Fibroblast of skin of left quadriceps (primary cell): Measurements from ENCODE around the gene SUPV3L1.
A peak's percentile ranks its signal among the peaks of the same experiment; 100 is the strongest.
"Not testable (repeated sequence)": the region's sequence is repeated elsewhere in the genome, so short reads cannot be mapped to it uniquely, and the experiment has no call there.

ENCODE experiments used
- DNase-seq, 2 experiments: peaks; one replicate each; pipeline ENCODE4 v3.0.0-alpha.2; 2013; ENCODE audit warnings: low read depth in 2 of 2

Gene SUPV3L1

DNA sequence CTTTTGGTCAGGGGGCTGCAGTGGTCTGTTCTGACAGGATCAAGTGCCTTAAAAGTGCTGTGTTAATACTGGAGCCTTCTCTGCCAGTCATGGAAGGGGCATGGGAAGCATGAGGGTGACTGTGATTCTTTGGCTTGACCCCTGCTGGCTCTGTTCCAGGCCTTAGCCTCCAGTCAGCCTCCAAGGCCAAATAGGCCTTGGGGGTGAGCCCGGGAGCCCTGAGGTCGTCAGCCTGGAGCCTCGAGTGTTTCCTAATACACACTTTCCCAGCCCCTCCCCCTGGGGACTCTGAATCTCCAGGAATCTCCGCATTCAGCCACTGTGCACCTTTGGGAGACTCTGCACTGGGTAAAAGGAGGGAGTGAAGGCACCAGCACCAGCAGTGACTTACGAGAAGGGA, 50.1 kb downstream of the SUPV3L1 start:
- no peak for DNase-seq

DNA sequence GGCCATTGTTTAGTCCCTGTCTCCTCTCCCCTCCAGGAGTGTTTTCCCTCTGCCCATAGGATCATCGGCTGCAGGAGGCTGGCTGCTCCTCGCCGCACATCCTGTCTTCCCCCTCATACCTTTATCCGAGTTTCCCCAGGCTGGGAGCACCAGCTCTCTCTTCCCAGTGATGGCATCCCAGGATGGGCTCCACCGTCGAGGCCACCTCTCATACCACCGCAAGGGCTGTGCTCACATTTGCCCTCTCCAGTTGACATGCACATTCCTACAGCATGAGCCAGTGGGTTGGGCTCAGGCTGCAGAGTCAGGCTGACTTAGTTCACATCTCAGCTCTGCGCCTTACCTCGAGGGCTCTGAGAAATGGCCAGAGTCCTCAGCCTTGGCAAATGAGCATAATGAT, 52.2 kb downstream of the SUPV3L1 start:
- peak in 1 of 2 experiments; percentile 38 for DNase-seq

DNA sequence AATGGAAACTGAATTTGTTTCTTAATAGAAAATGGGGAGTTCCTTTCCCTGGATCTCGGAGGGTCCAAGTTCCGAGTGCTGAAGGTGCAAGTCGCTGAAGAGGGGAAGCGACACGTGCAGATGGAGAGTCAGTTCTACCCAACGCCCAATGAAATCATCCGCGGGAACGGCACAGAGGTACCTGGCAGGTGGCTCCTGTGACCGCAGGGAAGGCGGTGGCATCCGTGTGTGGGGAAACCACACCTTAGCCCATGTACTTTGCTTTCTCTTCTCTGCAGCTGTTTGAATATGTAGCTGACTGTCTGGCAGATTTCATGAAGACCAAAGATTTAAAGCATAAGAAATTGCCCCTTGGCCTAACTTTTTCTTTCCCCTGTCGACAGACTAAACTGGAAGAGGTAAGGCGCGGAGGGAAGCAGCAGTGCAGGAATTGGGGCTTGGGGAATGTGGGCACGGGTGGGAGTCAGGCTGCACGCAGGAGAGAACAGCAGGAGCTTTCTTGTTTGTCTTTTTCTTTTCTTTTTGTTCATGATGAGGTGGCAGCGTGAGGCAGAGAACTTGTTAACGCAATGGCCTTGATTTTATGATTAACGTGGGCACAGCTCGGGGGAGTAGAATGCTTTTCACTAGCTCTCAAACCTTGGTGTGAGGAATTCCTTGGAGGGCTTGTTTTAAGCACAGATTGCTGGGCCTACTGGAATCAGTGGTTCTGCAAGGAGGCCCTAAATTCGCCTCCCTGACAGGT, 52.9 kb downstream of the SUPV3L1 start:
- DNase-seq = no peak

DNA sequence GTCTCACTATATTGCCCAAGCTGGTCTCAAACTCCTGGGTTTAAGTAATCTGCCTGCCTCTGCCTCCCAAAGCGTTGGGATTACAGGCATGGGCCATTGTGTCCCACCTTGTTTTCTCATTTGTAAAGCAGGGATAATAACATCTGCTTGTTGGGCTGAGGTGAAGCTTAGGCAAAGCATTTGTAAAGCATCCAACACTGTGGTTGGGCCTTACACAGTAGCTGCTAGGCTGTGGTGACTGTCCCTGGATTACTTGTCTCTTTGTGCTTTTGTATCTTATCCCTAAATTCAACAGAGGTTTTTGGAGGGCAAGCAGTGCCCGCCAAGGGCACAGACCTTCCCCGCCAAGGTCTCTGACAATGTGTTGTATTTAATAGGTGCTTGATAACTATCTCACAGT, 54.4 kb downstream of the SUPV3L1 start:
- DNase-seq = no peak

DNA sequence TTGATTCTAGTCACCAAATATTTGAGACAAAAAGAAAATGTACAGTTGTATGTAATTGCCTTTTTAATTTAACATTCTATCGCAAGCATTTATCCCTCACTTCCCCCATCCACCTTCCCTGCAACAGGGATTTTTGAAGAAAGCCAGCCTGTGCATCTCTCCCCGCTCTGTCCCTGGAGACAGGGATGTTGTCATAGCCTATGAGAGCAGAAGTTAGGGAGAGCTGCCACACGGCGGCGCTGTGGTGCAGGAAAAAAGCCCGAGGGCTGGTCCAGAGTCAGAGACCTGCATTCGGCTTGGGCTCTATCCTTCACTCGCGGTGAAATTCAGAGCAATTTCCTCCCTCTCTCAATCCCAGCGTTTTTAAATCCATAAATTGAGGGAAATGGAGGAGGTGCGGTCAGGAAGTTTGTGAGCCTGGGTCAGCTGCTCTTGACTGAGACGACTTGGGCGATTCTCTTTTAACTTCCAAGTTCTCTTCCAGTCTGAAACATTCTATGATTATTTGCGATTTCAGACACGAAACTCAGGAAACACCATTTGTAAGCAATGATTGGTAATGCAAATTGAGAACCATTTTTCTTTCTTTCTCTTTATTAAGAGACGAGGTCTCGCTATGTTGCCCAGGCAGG, 57.6 kb downstream of the SUPV3L1 start:
- DNase-seq = peak; percentile 45 to 63

DNA sequence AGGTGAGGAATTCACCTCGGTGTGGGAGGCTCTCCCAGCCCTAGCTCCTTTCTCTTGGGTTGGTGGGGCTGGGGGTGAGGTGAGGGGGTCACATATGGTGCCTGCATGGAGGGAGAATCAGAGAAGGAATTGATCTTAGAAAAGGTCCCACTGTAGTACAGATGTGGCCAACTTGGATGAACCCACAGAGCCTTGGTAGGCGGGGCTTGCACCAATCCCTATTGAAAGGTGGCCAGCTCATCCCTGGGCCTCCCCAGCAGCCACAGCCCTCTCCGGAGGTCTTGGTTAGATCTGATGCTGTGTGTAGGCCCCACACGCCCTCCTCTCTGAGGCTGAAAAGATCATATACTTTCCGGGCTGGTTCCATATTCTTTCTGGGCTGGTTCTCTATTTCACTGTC, 59.1 kb downstream of the SUPV3L1 start:
- no peak for DNase-seq

DNA sequence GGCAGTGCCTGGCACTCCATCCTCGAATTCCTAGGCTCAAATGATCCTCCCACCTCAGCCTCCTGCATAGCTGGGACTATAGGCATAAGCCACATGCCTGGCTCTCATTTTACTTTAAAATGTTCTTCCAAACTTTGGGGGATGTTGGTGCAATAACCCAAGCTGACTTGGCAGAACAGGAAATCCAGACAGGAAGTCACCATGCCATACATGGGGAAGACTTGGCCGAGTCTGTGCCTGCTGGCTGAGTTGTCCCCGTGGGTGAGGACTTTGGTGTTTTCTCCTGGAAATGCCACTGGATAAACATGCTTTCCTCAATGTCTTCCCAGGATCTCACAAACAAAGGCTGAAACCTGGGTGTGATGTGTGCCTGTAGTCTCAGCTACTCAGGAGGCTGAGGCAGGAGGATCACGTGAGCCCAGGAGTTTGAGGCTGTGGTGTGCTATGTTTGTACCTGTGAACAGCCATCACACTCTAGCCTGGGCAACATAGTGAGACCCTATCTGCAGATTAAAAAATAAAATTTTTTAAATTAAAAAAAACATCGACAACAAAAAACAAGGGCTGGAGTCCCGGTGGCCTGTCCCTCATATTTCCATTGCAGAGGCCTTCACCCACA, 59.9 kb downstream of the SUPV3L1 start:
- no peak for DNase-seq

DNA sequence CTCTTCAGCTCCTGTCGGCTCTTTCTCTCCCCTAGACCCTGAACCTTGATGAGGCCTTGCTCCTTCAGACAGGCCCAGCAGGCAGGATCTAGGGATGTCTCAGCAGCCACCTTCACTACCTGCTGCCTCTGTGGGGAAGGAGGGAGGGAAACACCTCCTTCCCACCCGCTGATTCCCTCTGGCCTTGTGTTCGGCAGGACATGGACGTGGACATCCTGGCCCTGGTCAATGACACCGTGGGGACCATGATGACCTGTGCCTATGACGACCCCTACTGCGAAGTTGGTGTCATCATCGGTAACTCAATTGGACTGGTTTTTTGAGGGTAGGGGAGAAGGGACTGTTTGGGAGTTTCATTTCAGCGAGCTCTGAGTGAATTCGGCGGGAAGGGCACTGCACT, 60.4 kb downstream of the SUPV3L1 start:
- no peak for DNase-seq

DNA sequence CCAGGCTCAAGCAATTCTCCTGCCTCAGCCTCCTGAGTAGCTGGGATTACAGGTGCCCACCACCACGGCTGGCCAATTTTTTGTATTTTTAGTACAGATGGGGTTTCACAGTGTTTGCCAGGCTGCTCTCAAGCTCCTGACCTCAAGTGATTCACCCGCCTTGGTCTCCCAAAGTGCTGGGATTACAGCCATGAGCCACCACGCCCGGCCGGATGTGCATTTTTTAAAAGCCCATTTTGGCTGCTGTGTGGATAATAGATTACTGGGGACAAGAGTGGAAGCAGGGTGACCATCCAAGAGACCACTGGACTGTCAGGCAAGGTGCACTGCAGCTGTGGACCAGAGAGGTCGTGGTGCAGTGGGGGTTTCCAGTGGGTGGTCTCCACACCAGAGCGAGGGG, 61.5 kb downstream of the SUPV3L1 start:
- DNase-seq = no peak

DNA sequence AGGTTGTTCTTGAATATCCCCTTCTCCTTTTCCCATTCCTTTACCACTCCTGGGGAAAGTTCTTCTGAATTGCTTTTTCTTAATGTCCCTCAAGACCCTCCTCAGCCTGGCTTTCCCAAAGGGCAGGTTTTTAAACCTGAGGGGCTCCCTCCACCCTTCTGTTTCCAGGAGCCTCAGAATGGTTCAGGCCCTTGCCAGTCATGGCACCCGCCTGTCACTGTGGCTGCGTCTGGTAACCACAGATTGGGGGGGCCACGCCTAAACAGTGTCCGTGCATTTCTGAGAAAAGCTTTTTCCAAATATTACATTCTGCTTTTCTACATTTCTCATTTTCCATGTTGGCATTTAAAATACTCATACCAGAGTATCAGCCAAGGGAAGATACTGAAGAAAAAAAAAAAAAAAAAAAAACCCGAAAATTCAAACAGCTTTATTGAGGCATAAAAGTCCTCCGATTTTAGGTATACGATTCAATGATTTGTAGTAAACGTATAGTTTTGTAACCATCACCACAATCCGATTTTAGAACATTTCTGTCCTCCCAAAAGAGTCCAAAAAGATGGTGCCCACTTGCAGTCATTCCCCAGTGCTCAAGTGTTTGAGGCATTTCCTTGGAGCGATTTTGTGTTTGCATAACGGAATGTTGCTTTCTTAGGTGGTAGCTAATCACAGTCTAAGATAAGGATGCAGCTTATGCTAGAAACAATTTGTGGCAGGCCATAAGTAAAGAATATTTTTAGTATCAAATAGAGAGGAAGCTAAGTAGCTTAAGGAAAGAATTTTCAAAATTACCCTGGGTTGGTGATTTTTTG, 62.2 kb downstream of the SUPV3L1 start:
- DNase-seq = no peak

DNA sequence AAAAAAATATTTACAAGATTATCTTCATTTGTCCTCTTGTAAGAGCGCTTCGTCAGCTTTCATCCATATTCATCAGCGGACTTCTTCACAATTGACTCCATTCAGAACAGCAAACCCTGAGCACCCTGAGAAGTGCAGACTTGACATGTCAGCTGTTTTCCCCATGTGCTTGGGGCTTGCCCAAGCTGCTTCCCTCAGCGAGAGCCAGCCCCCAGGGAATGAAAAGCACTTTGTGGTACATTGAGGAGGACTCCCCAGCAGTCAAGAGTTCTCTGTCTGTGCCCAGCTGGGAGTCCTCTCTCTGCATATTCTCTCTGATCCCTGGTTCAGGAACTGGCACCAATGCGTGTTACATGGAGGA, 62.8 kb downstream of the SUPV3L1 start:
- no peak for DNase-seq

DNA sequence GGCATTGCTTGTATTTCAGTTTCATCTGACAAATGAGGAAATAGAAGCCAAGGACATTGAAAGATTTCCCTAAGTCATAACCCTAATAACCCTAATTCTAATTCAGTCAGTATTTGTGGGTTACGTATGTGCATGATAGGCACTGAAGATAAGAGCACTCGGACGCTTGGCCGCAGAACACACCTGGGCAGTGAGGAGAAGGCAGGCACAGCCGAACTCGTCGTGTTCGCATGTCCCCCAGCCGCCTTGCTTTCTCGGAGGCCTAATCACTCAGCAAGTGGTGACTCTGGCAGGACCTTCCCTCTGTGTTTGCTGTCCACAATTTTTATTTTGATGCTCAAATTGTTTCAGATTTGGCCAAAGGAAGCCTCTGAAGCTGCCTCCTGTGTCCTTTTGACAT, 63.8 kb downstream of the SUPV3L1 start:
- DNase-seq = no peak

DNA sequence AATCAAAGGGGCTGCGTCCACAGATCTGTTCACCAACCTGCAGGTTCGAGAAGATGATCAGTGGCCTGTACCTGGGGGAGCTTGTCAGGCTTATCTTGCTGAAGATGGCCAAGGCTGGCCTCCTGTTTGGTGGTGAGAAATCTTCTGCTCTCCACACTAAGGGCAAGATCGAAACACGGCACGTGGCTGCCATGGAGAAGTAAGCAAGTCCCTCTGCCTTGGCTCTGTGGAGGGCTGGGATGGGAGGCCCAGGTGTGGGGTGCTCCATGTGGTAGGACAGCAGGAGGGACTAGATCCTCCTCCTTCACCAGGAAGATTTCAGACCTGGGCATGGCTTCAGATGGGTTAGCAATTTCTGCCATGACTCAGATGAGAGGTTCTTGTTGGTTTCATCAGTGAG, 66.0 kb downstream of the SUPV3L1 start:
- DNase-seq = no peak

DNA sequence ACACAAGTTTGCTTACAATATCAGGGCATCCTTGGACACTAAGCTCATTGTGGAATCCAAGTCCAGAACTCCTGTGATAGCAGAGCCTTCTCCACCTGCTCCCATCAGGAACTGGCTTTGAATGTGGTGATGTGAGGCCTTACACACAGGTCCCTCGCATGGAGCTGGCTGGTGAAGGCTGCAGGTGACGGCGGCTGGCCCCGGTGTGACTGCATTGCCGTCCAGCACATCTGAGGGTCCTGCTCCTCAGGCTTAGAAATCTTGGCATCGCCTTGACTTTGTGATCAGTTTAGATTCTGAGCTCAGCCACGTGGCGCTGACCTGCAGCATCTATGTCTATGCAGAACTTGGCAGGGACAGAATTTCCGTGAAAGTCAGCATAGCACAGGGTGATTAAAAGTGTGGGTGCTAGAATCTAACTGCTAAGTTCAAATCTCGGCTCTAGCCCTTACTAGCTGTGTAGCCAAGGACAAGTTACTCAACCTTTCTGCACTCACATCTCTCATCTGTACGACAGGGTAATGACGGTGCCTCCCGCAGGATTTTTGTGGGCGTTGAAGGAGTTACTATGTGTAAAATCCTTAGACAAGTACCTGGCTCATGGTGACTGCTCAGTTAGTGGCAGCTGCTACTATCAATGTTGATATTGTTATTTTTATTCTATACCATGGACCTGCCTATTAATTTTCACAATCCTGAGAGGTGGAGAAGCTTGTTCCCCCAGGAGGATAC, 66.7 kb downstream of the SUPV3L1 start:
- DNase-seq = no peak

DNA sequence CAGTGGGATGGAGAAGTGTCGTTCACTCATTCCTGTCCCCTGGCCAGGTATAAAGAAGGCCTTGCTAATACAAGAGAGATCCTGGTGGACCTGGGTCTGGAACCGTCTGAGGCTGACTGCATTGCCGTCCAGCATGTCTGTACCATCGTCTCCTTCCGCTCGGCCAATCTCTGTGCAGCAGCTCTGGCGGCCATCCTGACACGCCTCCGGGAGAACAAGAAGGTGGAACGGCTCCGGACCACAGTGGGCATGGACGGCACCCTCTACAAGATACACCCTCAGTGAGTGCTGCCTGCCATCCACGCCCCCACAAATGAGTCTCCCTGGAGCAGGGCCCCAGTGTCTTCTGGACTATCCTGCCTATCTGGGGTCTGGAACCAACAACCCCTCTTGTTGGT, 67.3 kb downstream of the SUPV3L1 start:
- DNase-seq = no peak

DNA sequence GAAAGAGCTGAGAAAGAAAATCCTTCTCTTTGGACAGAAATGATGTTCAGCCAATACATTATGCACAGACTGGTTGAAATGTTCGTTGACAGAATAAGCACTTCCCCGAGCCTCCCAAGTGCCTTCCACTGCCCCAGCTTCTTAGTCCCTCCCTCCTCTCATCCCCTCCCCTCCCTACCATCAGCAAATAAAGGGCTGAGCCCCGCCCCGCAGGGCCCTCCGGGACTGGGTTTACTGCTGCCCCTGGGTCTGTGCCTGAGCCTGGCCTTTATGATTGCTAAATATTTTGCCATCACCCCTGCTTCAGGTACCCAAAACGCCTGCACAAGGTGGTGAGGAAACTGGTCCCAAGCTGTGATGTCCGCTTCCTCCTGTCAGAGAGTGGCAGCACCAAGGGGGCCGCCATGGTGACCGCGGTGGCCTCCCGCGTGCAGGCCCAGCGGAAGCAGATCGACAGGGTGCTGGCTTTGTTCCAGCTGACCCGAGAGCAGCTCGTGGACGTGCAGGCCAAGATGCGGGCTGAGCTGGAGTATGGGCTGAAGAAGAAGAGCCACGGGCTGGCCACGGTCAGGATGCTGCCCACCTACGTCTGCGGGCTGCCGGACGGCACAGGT, 68.2 kb downstream of the SUPV3L1 start:
- DNase-seq = no peak

DNA sequence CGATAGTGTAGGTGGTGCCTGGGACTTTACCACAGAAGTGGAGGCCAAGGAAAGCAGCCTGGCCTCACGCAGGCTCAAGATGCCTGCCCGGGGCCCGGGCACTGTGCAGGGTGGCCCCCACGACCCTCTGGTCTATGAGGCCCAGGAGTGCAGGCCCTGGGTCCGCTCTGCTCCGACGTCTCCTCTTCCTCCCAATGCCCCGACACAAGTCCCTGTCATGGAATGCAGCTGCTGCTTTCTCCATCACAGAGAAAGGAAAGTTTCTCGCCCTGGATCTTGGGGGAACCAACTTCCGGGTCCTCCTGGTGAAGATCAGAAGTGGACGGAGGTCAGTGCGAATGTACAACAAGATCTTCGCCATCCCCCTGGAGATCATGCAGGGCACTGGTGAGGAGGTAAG, 70.0 kb downstream of the SUPV3L1 start:
- DNase-seq = no peak

DNA sequence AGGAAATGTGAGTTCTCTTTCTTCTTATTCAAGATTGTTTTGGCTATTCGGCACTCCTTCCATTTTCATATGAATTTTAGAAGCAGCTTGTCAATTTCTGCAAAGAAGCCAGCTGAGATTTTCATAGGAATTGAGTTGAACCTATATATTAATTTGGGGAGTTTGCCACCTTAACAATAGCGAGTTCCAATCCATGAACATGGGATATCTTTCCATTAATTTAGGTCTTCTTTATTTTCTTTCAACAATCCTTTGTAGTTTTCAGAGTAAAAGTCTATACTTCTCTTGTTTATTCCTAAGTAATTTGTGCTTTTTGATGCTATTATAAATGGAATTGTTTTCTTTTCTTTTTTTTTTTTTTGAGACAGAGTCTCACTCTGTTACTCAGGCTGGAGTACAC, 71.4 kb downstream of the SUPV3L1 start:
- DNase-seq = not testable (repeated sequence)

DNA sequence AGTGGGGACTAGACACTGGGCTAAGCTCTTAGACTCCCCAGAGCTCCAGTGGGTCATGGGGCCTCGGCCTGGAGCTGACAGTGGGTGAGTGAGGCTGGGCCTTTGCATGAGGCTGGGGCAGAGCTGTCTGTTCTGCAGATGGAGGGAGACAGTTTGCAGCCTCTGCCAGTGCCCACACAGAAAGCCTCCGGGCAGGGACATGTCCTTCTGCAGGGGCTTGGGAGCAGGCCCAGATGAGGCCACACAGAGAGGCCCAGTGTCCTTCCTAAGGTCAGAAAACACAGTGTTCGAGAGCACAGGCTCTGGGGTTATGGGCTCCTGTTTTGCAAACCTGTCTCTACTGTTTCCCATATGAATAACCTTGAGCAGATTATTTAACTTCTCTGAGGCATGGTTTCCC, 73.1 kb downstream of the SUPV3L1 start:
- DNase-seq = no peak

DNA sequence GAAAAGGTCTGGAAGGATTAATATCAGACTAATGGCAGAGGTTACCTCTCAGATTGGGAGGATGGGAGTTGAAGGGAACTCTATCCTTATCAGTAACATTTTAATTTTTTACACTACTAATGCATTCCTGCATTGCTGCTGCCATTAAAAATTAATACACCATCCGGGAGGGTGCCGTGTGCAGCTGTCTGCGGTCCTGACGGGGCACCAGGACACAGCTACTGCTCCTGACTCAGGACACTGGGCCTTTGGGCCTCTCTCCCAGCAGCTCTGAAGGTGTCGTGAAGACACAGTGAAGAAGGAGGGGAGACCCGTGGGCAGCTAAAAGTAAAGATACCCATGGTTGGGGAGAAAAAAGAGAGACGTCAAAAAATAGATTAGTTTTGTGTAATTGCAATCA, 74.8 kb downstream of the SUPV3L1 start:
- no peak for DNase-seq
